ENCODE results near the gene PID1. TPM values are rescaled to one million over a fixed set of nuclear protein-coding genes. Genes with fewer than 3 reads are reported as not detected.

PID1 gene
- total RNA-seq, 4 donors from 2014 or later: 6.4 to 20.6 (median 14.5) TPM

- Histone ChIP-seq H3K36me3 (no peaks in the 10 kb centered on the region), H3K9me3 (no peaks in the 10 kb centered on the region), H3K27me3 (no peaks in the 10 kb centered on the region), H3K4me1 (peaks cover 5% of the 10 kb centered on the region), H3K4me3 (no peak overlapping the region), H3K27ac (no peak overlapping the region)
- no peak for TF ChIP-seq POLR2A (IDR thresholded peaks at IDR 0.05)
- no peak for TF ChIP-seq POLR2AphosphoS5 (IDR thresholded peaks at IDR 0.05)
- TF ChIP-seq CTCF (IDR thresholded peaks at IDR 0.05): no peak
- no peak for TF ChIP-seq EP300 (IDR thresholded peaks at IDR 0.05)
- 82% methylated on average over 3 of the region's 3 CpGs for WGBS
- DNase-seq (ENCODE audit: low spot score in 2 of 2): no peak
These were observed 21.6 kb downstream of the PID1 start for GRCh38 chr2:229249536-229249935.

- no peaks in the 10 kb centered on the region for H3K4me1 ChIP-seq
- DNase-seq (ENCODE audit: low spot score in 2 of 2): no peak
- TF ChIP-seq POLR2A (IDR thresholded peaks at IDR 0.05): no peak
- TF ChIP-seq POLR2AphosphoS5 (IDR thresholded peaks at IDR 0.05): no peak
- no peak for TF ChIP-seq EP300 (IDR thresholded peaks at IDR 0.05)
- no peak for TF ChIP-seq CTCF (IDR thresholded peaks at IDR 0.05)
- no peaks in the 10 kb centered on the region for H3K27me3 ChIP-seq
- no peak overlapping the region for H3K4me3 ChIP-seq
- no peaks in the 10 kb centered on the region for H3K9me3 ChIP-seq
- no peaks in the 10 kb centered on the region for H3K36me3 ChIP-seq
- H3K27ac ChIP-seq: no peak overlapping the region
- 78% methylated on average over 3 of the region's 3 CpGs for WGBS
These were observed 24.8 kb downstream of the PID1 start for GRCh38 chr2:229246334-229246733.

- Histone ChIP-seq H3K4me1 (no peaks in the 10 kb centered on the region), H3K4me3 (no peak overlapping the region), H3K27ac (no peak overlapping the region), H3K9me3 (no peaks in the 10 kb centered on the region), H3K36me3 (no peaks in the 10 kb centered on the region), H3K27me3 (no peaks in the 10 kb centered on the region)
- WGBS: 93% methylated on average over 2 of the region's 2 CpGs
- no peak for TF ChIP-seq POLR2AphosphoS5 (IDR thresholded peaks at IDR 0.05)
- no peak for TF ChIP-seq EP300 (IDR thresholded peaks at IDR 0.05)
- no peak for TF ChIP-seq POLR2A (IDR thresholded peaks at IDR 0.05)
- no peak for TF ChIP-seq CTCF (IDR thresholded peaks at IDR 0.05)
- DNase-seq (ENCODE audit: low spot score in 2 of 2): no peak
These were observed 26.1 kb downstream of the PID1 start for GRCh38 chr2:229244975-229245374.

- 37% methylated on average over 2 of the region's 2 CpGs for WGBS
- TF ChIP-seq POLR2AphosphoS5 (IDR thresholded peaks at IDR 0.05) (no peak), POLR2A (IDR thresholded peaks at IDR 0.05) (no peak), CTCF (IDR thresholded peaks at IDR 0.05) (no peak), EP300 (IDR thresholded peaks at IDR 0.05) (no peak)
- Histone ChIP-seq H3K36me3 (no peaks in the 10 kb centered on the region), H3K9me3 (no peaks in the 10 kb centered on the region), H3K4me3 (no peak overlapping the region), H3K27ac (no peak overlapping the region), H3K4me1 (no peaks in the 10 kb centered on the region), H3K27me3 (no peaks in the 10 kb centered on the region)
- no peak for DNase-seq (ENCODE audit: low spot score in 2 of 2)
These were observed 27.1 kb downstream of the PID1 start for GRCh38 chr2:229243890-229244560.

- no peaks in the 10 kb centered on the region for H3K9me3 ChIP-seq
- H3K27ac ChIP-seq: no peak overlapping the region
- H3K4me1 ChIP-seq: no peaks in the 10 kb centered on the region
- no peak for TF ChIP-seq POLR2A (IDR thresholded peaks at IDR 0.05)
- TF ChIP-seq EP300 (IDR thresholded peaks at IDR 0.05): no peak
- TF ChIP-seq CTCF (IDR thresholded peaks at IDR 0.05): no peak
- no peak for TF ChIP-seq POLR2AphosphoS5 (IDR thresholded peaks at IDR 0.05)
- H3K27me3 ChIP-seq: no peaks in the 10 kb centered on the region
- DNase-seq (ENCODE audit: low spot score in 2 of 2): no peak
- no peak overlapping the region for H3K4me3 ChIP-seq
- no peaks in the 10 kb centered on the region for H3K36me3 ChIP-seq
These were observed 30.0 kb downstream of the PID1 start for GRCh38 chr2:229240984-229241491.

All from suprapubic skin (tissue), 4 donors.